DMS 273 treated with DMSO at 0.1 percent for 48 hours (cell line): Measurements from ENCODE around the gene LHX3.

ENCODE experiments used
- DNase-seq: peaks from one replicate; lab custom pipeline; 2025; lab: John Stamatoyannopoulos, UW

Gene LHX3

DNA sequence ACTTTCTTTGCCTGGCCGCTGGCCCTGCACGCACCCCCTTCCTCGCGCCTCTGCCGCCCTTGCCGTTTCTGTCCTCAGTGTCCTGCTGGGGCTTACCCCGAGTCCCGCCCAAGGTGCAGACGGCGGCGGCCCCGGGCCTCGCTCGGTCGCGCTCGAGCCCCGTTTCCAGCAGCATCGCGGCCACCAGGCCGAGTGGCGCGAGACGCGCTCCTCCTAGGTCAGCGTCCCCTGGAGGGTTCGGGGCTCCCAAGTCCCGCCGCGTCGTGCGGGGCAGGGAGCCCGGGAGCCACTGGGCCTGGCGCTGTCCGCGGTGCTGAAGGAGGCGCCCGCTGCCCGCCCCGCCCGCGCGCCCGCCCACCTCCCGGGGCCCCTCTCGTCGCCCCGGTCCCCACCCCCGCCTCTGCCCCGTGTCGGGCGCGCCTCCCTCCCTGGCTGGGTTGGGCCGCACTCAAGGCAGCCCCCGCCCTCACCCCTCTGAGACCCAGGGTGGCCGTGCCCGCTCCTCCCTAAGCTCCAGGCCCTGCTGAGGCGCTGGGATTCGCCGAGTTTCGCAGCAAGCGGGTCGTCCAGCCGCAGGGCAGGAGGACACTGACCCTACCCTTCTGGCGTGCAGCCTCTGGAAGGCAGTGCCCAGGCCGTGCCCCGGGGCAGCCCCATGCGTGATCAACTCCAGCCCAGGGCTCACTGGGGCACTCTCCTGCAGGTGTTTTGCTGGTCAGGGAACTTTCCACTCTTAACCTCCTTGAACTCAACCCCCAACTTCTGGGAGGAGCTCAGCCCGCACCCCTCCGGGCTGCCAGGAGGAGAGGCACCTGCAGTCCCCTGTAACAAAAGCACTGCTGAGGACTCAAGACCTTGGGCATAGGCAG is at the start of gene LHX3:
Gene LHX3, minus strand, starts transcription at position 291 of the 869 bp plus-strand sequence. Its CDS starts 116 bp downstream, at position 175.
- DNase-seq = no peak

DNA sequence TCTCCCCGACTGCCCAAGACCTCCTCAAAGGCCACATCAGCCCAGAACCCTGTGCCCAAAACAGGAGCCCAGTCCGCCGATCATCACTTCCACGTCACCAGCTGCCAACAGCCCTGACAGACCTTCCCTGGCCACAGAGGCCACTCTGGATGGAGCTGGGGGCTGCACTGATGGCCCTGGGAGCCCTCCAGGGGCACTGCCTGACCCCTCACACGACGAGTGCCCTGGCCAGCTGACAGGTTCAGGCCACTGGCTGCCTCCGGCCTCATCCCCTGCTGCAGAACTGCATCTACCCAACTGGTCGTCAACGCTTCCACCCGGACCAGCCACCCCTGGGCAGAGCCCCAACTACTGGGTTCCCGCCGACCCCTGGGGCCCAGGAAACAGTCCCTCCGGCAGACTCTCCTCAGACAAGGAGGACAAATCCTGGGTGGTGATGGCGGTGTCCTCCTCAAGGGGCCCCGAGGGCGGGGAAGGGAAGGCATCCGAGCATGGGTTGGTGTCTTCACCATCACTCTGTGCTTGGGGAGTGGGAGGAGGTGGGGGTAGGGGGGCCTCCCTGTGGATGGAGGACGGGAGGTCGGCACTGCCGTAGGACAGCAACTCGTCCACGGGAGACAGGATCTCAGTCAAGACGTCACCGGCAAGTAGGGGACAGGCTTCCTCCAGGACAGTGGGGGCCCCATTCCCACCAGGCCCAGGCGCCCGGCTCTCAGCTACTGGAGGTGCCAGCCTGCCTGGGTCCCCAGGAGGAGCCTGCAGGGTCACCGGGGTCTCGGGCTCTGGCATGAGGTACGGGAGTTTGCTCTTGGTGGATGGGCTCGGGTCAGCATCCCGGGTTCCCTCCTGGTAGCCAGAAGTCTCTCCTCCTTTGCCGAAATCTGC is 48.6 kb upstream of the LHX3 start:
- no peak for DNase-seq

DNA sequence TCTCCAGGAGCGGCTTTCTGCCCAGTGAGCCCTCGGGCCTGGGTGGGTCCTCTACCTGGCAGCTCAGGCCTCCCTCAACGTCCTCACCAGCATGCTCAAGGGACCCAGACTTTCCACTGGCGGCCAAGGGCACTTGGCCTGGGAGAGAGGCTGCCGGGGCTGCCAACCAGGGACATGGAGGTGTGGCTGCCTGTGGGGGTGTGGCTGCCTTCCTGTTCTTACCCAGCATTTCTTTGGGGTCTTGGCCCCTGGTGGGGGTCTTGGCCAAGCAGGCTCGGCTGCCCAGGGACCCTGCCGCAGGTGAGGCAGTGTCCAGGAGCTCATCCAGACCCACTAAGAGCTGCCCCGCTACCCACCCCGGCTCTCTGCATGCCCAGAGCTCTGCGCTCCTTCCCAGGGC is 47.9 kb upstream of the LHX3 start:
- DNase-seq = no peak

DNA sequence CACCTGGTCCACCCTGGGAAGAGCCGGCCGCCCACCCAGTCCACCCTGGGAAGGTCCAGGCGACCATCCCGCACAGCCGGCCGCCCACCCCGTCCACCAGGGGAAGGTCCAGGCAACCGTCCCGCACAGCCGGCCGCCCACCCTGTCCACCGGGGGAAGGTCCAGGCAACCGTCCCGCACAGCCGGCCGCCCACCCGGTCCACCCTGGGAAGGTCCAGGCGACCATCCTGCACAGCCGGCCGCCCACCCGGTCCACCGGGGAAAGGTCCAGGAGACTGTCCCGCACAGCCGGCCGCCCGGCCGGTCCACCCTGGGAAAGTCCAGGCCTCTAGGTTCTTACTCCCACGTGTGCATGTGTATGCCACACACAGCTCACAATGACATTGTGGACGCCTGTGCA is 47.4 kb upstream of the LHX3 start:
- no peak for DNase-seq

DNA sequence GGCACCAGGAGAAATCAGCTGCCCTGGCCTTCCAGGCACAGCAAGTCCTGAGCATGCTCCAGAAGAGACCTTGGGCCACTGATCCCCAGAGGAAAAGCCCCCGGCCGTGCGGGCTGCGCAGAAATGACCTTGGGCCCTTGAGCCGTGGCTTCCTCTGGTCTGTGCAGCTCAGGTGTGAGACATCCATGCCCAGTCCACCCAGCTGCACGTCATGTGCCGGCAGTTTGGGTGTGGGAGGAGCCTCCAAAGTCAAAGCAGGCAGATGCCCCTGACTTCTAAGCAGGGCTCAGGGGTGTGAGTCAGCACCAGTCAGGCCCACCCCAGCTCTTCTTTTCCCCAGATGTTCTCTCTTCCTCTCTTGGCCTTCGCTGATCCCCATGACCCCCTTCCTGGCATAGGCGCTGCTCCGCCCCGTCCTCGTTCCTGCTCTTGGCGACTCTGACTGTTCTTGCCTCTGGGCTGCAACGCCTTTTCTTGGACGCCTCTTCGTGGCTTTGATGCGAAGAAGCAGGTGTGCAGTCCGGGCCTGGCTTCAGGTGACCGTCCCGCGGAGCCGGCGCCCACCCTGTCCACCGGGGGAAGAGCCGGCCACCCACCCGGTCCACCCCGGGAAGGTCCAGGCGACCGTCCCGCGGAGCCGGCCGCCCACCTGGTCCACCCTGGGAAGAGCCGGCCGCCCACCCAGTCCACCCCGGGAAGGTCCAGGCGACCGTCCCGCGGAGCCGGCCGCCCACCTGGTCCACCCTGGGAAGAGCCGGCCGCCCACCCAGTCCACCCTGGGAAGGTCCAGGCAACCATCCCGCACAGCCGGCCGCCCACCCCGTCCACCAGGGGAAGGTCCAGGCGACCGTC is 46.6 kb upstream of the LHX3 start:
- DNase-seq = no peak

DNA sequence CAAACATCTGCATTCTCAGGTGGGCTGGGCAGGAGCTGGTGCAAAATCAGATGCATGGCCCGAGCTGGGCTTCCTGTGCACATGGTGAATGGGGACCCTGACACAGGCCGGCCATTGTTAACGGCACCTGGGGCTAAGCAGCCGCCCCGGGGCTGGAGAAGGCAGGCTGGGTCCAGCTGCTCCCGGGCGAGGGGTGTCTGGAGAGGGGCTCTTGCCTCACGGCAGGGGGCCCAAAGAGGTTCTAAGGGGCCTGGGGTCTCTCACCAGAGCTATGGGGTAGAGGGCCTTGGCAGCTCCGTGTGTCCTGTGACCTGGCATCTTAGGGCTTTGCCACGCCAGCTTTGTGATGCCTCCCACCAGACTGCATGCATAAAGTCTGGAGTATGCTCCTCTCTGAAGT is 45.7 kb upstream of the LHX3 start:
- DNase-seq = no peak

DNA sequence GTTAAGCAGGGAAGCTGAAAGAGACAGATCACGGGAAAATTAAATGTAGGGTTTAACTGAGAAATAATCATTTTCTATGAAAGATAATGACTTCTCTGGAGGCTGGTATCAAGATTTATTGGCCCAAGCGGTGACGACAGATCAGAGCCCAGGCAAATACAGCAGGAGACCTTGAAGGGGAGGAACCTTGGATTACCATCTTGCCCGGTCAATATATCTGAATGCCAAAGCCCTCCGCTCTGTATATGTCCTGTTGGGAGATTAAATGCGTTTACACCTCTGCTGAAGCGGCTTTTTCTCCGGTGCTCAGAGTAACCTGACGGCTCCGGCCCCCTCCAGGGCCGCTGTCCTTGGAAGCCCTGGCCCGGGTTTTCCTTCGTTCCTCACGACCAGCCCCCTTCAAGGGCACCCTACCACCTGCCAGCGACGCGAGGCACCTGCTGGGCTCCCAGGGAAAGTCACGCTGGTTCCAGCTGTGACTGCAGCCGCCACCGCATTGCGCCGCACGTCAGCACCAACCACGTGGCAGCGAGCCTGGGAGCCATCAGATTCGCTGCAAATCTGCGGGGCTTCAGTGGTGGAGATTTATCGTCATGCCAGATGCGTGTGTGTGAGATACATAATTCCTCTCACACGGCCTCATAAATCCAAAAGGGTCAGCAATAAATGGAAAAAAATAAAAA is 45.1 kb upstream of the LHX3 start:
- DNase-seq = no peak

DNA sequence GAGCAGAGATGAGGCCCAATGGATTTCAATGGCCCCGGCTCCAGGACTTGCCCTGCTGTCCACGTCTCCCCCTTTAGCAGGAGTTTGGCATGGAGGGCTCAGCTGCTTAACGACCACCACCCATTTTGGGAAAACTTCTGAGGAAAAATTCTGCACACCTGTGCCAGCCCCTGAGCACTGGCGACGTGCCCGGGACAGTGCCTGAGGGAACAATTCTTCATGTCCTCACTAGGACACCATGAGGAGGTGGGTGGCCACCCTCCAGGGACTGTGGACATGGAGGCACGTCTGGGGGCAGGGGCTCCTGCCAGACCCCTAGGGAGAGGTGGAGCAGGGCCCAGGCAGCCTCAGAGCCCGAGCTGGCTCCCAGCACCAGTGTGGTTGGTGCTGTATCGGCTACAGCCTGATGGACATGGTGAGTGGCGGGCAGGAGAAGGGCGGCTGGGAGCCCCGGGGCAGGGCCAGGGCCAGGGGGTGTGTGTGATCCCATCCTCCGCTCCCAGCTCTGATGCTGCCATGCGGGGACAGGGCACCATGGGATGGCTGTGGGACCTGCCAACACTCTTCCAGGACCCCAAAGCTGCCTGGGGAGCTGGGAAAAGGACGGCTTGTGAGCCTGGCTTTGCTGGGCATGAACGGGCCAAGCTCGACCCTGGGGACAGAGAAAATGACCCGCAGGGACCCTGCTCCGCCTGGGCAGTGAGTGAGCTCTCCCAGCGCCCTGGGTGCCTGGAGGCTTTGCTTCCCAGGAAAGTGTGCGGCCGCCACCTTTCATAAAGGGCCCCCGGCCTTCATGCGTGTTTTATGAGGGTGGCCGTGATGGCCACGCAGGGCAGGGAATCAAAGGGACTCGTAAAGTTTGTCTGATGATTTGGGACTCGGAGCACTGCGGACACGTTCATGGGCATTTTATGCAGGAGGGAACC is 44.3 kb upstream of the LHX3 start:
- no peak for DNase-seq

DNA sequence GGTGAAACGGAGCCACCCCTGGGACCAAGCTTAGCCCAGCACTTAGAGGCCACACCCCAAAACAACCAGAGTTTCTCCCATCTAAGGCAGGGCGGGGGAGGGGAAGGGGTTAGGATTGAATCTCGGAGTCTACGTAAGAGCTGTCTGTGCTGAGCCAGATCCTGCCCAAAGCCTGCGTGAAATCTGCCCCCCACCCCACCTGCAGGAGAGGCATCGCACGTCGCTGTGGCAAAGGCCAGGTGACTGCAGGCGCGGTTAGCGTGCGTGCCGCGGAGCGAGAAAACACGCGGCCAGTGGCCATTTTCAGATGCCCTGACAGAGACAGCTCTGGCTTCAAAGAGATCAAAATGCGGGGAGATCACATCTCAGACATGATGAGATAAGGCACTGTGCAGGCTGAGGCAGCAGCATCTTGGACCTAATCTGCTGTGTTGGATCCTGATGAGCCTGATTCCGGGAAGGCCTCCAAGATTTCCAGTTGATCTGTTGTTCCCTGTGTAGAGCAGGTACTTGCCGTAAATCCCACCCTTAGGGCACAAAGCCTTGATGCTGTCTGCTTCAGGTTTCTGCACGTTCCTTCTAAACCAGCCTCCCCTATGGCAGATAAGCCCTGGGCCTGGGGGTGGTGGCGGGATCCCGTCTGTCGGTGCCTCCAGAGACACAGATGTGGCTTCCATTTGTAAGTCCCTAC is 43.2 kb upstream of the LHX3 start:
- DNase-seq = no peak

DNA sequence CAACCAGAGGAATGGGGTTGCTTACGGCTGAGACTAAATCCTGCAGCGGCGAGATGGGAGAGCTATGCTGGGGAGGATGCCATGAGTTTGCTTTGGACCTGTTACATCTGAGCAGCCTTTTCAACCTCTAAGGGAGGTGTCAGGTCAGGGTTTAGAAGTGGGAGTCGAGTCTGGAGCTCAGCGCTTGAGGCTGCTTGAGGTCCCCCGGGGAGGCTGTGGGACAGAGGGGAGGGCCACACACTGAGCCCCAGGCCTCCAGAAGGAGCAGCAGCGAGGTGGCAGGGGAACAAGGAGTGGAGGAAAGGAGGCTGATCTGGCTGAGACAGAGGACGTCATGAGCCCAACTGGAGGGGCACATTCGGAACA is 42.6 kb upstream of the LHX3 start:
- no peak for DNase-seq

DNA sequence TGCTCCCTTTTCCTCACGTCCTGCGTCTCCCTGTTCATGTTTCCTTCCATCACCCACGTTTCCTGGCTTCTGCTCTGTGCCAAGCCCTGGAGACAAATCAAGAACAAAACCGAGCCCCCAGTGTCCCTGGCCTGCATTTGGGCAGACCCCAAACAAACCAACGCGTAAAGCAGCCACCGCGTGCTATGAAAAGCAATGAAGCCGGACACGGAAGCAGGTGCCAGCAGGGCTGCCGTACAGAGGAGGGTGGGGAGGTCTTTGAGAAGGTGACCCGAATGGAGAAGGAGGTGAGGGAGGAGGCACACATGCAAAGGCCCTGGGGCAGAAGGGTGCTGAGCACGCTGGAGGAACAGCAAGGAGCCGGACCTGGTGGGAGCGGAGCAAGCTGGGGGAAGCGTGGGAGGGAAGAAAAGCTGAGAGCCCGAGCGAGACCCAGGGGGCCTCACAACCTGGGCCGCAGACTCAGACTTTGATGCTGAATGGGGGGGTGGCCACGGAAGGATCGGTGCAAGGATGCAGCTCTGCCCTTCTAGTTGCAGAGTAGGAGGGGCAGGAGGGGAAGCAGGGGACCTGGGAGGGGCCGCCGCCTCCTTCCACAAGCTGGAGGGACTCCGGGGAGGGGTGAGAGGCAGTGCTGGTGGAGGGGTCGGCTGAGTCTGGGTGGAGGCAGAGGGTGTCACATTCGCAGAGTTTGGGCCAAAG is 42.1 kb upstream of the LHX3 start:
- DNase-seq = no peak

DNA sequence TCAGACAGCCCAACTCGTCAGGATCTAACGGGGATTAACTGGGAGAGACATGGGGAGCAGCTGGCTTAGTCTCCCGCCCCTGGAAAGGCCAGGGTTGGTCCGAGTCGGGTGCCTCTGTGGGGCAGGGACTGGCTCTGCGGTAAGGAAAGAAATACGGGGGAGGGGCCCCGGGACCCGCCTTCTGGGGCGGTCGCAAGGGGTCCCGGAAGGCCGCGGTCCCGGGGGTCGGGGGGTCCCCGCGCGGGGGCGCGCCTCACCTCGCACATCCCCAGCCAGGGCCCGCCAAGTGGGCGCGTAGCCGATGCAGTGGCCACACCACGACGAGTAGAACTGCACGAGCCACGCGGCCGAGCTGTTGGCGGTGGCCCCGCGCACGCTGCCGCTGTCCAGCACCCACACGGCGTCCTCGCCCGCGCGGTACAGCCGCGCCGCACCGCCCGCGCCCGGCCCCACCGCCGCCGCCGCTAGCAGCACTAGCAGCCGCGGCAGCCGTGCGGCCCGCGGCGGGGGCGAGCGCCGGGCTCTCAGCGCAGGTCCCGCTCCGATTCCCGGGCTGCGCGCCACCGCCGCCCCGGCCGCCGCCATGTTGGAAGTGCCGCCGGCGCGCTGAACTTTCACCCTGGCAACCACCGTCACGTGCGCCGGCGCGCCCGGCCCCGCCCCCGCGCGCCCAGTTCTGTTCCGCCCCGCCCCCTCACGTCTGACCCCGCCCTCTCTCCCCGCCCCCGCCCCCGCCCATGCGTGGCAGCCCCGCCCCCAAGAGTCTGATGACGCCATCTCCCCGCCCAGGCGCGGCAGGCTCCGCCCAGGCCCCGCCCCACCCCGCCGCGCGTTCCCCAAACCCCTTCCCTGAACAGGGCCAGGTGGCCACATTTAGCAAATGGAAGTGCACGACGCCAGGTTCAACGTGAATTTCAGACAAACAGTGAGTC is 40.6 kb upstream of the LHX3 start, which contains the start of gene QSOX2:
Gene QSOX2, minus strand, starts transcription at position 594 of the 932 bp plus-strand sequence. Its CDS starts 9 bp downstream, at position 585.
- DNase-seq = peak; percentile 12

DNA sequence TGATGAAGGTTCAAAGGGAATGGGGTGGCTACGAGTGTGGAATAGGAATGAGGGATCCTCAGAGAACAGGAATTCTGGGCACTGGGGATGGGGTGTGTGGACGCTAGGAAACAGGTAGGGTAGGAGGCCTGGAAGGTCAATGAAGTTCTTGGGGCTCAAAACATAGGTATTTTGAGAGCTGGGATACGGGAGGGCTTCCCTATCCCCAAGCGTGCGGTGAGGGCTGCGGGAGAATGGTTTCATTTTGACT is 40.0 kb upstream of the LHX3 start:
- DNase-seq = no peak

DNA sequence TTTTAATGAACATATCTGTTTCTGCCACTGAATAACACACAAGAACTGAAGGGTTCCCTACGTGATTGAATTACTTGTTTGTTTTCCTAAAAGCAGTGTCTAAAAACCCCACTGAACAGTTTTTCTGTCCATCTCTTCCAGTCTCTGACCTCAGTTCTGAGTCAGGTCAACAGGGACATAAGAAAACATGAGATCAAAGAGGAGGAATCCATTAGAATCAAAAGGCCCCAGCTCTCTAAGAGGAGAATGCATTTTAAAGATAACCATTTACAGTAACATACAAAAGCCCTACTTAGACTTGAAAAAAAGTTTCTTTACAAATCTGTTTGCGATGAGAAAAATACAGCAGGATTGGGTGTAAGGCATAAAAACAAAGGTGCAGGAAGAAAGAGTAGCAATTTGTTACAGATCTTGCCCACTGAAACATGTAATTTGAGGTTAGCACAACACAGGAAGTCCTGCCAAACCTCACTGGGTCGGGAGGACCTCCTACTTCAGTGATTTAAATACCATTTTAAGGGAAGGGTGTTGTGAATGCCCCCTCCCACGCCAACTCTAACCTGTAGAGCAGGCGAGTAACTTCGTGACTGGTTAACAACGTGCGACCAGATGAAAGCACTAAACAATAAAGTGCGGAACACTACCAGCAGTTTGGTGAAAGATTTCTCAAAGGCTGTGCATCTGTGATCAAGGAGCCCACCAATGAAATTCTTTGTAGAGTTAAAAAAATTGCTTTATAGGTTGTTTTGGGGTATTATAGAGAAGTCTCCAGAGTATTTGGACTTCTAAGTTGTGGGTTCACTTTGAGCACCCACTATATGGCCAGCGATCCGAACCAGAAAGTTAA is 39.4 kb upstream of the LHX3 start:
- no peak for DNase-seq

DNA sequence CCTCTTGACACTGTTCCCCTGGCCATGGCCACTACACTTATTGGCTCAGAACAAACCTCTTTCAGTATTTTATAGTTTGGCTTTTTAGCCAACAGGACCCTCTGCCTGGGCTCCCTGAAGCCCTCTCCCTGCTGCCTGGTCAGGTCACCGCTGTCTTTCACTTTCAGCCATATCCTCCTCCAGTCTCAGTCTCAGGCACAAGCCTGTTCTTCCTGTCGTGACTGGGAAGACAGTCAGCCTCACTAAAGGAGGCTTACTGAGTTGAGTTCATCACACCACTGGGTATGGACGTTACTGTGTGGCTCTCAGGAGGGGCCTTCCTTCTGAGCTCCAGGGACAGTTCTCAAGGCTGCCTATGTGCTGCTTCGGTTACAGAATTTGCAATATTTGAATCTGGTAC is 38.7 kb upstream of the LHX3 start:
- no peak for DNase-seq

DNA sequence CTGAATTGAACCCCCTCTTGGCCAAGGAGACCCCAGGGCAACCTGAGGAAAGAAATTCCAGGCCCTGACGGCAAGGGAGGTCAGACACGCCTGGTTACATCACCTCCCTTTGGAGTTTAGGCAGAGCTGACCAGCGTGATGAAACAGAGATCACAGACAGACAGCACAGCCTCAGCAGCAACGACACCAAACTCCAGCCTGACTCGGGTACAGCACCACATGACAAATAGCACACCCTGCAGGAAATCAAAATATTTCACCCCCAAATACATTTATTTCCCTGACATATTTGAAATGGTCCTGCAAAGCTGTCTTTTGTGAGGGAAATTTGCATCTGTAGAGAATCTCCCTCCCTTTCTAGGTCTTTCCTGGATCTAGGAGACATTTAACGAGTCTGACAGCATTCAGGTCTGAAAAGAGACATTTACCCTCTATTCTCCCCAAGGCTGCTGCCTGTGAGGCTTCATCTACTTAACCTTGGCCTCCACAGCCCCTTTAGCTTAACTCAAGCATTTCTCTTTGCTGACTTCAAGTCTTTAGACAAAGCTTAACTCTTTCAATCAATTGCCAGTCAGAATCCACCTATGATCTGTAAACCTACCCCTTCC is 38.1 kb upstream of the LHX3 start:
- no peak for DNase-seq

DNA sequence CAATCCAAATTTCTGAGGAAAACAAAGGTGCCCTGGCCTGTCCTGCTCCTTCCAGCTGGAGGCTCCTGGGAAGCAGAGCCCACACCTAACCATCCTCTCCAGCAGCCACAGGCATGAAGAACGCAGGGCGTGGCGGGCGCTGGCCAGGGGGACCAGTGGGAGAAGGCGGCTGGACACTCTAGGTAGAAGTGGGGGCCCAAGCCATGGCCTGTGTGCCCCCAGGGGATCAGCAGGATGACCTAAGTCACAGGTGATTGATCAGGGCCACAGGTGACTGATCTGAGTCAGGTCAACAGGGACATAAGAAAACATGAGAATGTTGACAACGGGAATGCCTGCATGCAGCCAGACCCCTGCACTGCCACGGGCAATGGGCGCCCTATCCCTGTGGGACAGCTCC is 37.3 kb upstream of the LHX3 start:
- no peak for DNase-seq
